T-helper 2 cell treated with Interferon-gamma antibody and Interleukin-4, amounts not matched to agents 5 μg/mL and 100 μg/mL, for 36 hours (primary cell): ENCODE data around the gene MAP3K4.
A peak's percentile ranks its signal among the peaks of the same experiment; 100 is the strongest.
"Not testable (repeated sequence)": the region's sequence is repeated elsewhere in the genome, so short reads cannot be mapped to it uniquely, and the experiment has no call there.

Experiments
- DNase-seq: peaks from one replicate; pipeline ENCODE4 v3.0.0; 2021; ENCODE audit warnings: low spot score
- H3K27ac Mint-ChIP-seq: one replicate; pipeline ENCODE4 v1.8.0; 2021; ENCODE audit warnings: mild to moderate bottlenecking, mixed read lengths
- H3K27me3 Mint-ChIP-seq: one replicate; pipeline ENCODE4 v1.8.0; 2021; ENCODE audit warnings: low read depth, mixed read lengths
- H3K36me3 Mint-ChIP-seq: one replicate; pipeline ENCODE4 v1.8.0; 2021; ENCODE audit warnings: low read depth, mixed read lengths
- H3K4me1 Mint-ChIP-seq: one replicate; pipeline ENCODE4 v1.8.0; 2021; ENCODE audit warnings: low read depth, mixed read lengths
- H3K4me3 Mint-ChIP-seq: one replicate; pipeline ENCODE4 v1.8.0; 2022; ENCODE audit warnings: mild to moderate bottlenecking, moderate library complexity, mixed read lengths
- H3K9me3 Mint-ChIP-seq: one replicate; pipeline ENCODE4 v1.8.0; 2021; ENCODE audit warnings: mixed read lengths

Gene MAP3K4

GRCh38 chr6:161107779-161108730, 116.5 kb downstream of the MAP3K4 start:
- peaks cover 16% of the 10 kb centered on the region for H3K4me1 Mint-ChIP-seq
- no peaks in the 10 kb centered on the region for H3K9me3 Mint-ChIP-seq
- no peak overlapping the region for H3K27ac Mint-ChIP-seq
- H3K36me3 Mint-ChIP-seq = peaks cover 62% of the 10 kb centered on the region
- DNase-seq = no peak
- no peak overlapping the region for H3K4me3 Mint-ChIP-seq
- no peaks in the 10 kb centered on the region for H3K27me3 Mint-ChIP-seq

- DNase-seq = no peak
- Mint-ChIP-seq H3K36me3 (peaks cover 60% of the 10 kb centered on the region), H3K4me1 (peaks cover 18% of the 10 kb centered on the region), H3K4me3 (no peak overlapping the region), H3K27ac (no peak overlapping the region), H3K27me3 (no peaks in the 10 kb centered on the region), H3K9me3 (no peaks in the 10 kb centered on the region)
These were observed 117.3 kb downstream of the MAP3K4 start for GRCh38 chr6:161108916-161109315.

GRCh38 chr6:161109366-161109765, 117.8 kb downstream of the MAP3K4 start:
- no peak overlapping the region for H3K4me3 Mint-ChIP-seq
- no peak overlapping the region for H3K27ac Mint-ChIP-seq
- H3K36me3 Mint-ChIP-seq = peaks cover 60% of the 10 kb centered on the region
- no peaks in the 10 kb centered on the region for H3K9me3 Mint-ChIP-seq
- no peak for DNase-seq
- H3K27me3 Mint-ChIP-seq = no peaks in the 10 kb centered on the region
- H3K4me1 Mint-ChIP-seq = peaks cover 18% of the 10 kb centered on the region

- DNase-seq = no peak
- H3K36me3 Mint-ChIP-seq = peaks cover 58% of the 10 kb centered on the region
- no peak overlapping the region for H3K27ac Mint-ChIP-seq
- peaks cover 18% of the 10 kb centered on the region for H3K4me1 Mint-ChIP-seq
- no peaks in the 10 kb centered on the region for H3K27me3 Mint-ChIP-seq
- H3K4me3 Mint-ChIP-seq = no peak overlapping the region
- no peaks in the 10 kb centered on the region for H3K9me3 Mint-ChIP-seq
These were observed 118.6 kb downstream of the MAP3K4 start for GRCh38 chr6:161110028-161110779.

GRCh38 chr6:161111261-161111660, 119.7 kb downstream of the MAP3K4 start:
- Mint-ChIP-seq H3K27ac (peak overlapping the region; percentile 88), H3K9me3 (no peaks in the 10 kb centered on the region), H3K36me3 (peaks cover 66% of the 10 kb centered on the region), H3K27me3 (no peaks in the 10 kb centered on the region), H3K4me3 (peak overlapping the region; percentile 64), H3K4me1 (peaks cover 18% of the 10 kb centered on the region)
- no peak for DNase-seq

GRCh38 chr6:161115468-161115867, 123.9 kb downstream of the MAP3K4 start:
- Mint-ChIP-seq H3K27me3 (no peaks in the 10 kb centered on the region), H3K4me1 (peaks cover 18% of the 10 kb centered on the region), H3K9me3 (peaks cover 6% of the 10 kb centered on the region), H3K27ac (no peak overlapping the region), H3K36me3 (peaks cover 67% of the 10 kb centered on the region), H3K4me3 (no peak overlapping the region)
- no peak for DNase-seq

GRCh38 chr6:161116554-161116953, 125.0 kb downstream of the MAP3K4 start:
- H3K4me3 Mint-ChIP-seq = no peak overlapping the region
- DNase-seq = no peak
- H3K36me3 Mint-ChIP-seq = peaks cover 66% of the 10 kb centered on the region
- H3K27me3 Mint-ChIP-seq = no peaks in the 10 kb centered on the region
- H3K27ac Mint-ChIP-seq = no peak overlapping the region
- peaks cover 12% of the 10 kb centered on the region for H3K4me1 Mint-ChIP-seq
- H3K9me3 Mint-ChIP-seq = peaks cover 9% of the 10 kb centered on the region

GRCh38 chr6:161117308-161117707, 125.7 kb downstream of the MAP3K4 start:
- Mint-ChIP-seq H3K36me3 (peaks cover 68% of the 10 kb centered on the region), H3K4me3 (no peak overlapping the region), H3K27ac (no peak overlapping the region), H3K27me3 (no peaks in the 10 kb centered on the region), H3K4me1 (peaks cover 5% of the 10 kb centered on the region), H3K9me3 (peaks cover 16% of the 10 kb centered on the region)
- no peak for DNase-seq

GRCh38 chr6:161117942-161118341, 126.4 kb downstream of the MAP3K4 start:
- Mint-ChIP-seq H3K36me3 (peaks cover 67% of the 10 kb centered on the region), H3K9me3 (peaks cover 21% of the 10 kb centered on the region), H3K4me1 (peaks cover 2% of the 10 kb centered on the region)

GRCh38 chr6:161123319-161123718, 131.8 kb downstream of the MAP3K4 start:
- peaks cover 79% of the 10 kb centered on the region for H3K36me3 Mint-ChIP-seq
- H3K4me1 Mint-ChIP-seq, DNase-seq, H3K27me3 Mint-ChIP-seq, H3K4me3 Mint-ChIP-seq, H3K27ac Mint-ChIP-seq: not testable (repeated sequence)
- peaks cover 49% of the 10 kb centered on the region for H3K9me3 Mint-ChIP-seq

More at GRCh38 chr6:161117942-161118341, 126.4 kb downstream of the MAP3K4 start:
- no peak overlapping the region for H3K27ac Mint-ChIP-seq
- no peaks in the 10 kb centered on the region for H3K27me3 Mint-ChIP-seq
- H3K4me3 Mint-ChIP-seq = no peak overlapping the region
- no peak for DNase-seq

- H3K27ac Mint-ChIP-seq = no peak overlapping the region
- peaks cover 42% of the 10 kb centered on the region for H3K9me3 Mint-ChIP-seq
- no peaks in the 10 kb centered on the region for H3K27me3 Mint-ChIP-seq
- DNase-seq = no peak
- H3K36me3 Mint-ChIP-seq = peaks cover 74% of the 10 kb centered on the region
- H3K4me3 Mint-ChIP-seq = no peak overlapping the region
- H3K4me1 Mint-ChIP-seq = peaks cover 13% of the 10 kb centered on the region
These were observed 134.0 kb downstream of the MAP3K4 start for GRCh38 chr6:161125591-161125990.

GRCh38 chr6:161127071-161127740, 135.6 kb downstream of the MAP3K4 start:
- Mint-ChIP-seq H3K9me3 (peaks cover 33% of the 10 kb centered on the region), H3K36me3 (peaks cover 61% of the 10 kb centered on the region), H3K27me3 (no peaks in the 10 kb centered on the region), H3K4me1 (peaks cover 13% of the 10 kb centered on the region), H3K4me3 (no peak overlapping the region), H3K27ac (no peak overlapping the region)
- DNase-seq = no peak

- Mint-ChIP-seq H3K27ac (no peak overlapping the region), H3K36me3 (peaks cover 52% of the 10 kb centered on the region), H3K4me3 (no peak overlapping the region), H3K9me3 (peaks cover 28% of the 10 kb centered on the region), H3K4me1 (peaks cover 13% of the 10 kb centered on the region), H3K27me3 (no peaks in the 10 kb centered on the region)
- no peak for DNase-seq
These were observed 136.7 kb downstream of the MAP3K4 start for GRCh38 chr6:161128230-161128629.
